HFFc6 (cell line): ENCODE measurements around the gene CLEC3A. TPM values are rescaled to one million over a fixed set of nuclear protein-coding genes. Genes with fewer than 3 reads are reported as not detected.

ENCODE experiments used
- DNase-seq: peaks from one replicate; pipeline ENCODE4 v3.0.0-alpha.2; 2018
- H3K27ac Mint-ChIP-seq: 2 replicates; pipeline ENCODE4 v1.8.0; 2020; ENCODE audit warnings: mild to moderate bottlenecking, mixed read lengths
- H3K27me3 Mint-ChIP-seq: 2 replicates; pipeline ENCODE4 v1.8.0; 2021; ENCODE audit warnings: mild to moderate bottlenecking, moderate library complexity, mixed read lengths; ENCODE audit not compliant: insufficient read depth
- H3K36me3 Mint-ChIP-seq: 2 replicates; pipeline ENCODE4 v1.8.0; 2021; ENCODE audit warnings: low read depth, mixed read lengths
- H3K4me1 Mint-ChIP-seq: 2 replicates; pipeline ENCODE4 v1.8.0; 2020; ENCODE audit warnings: low read depth, mixed read lengths
- H3K4me3 Mint-ChIP-seq: 2 replicates; pipeline ENCODE4 v1.8.0; 2020; ENCODE audit warnings: mild to moderate bottlenecking, moderate library complexity, mixed read lengths
- H3K9me3 Mint-ChIP-seq: 2 replicates; pipeline ENCODE4 v1.8.0; 2020; ENCODE audit warnings: mild to moderate bottlenecking, mixed read lengths
- CTCF ChIP-seq: fragments of 200-600 bp; sonication (generic); IDR thresholded peaks from 2 replicates; pipeline ENCODE4 v1.5.0; 2021; ENCODE audit warnings: antibody characterized with exemption, mild to moderate bottlenecking
- total RNA-seq, 6 experiments: library from RNA; stranded (reverse); fragmentation: NEBNext Ultra II Directional; extraction: Animal tissue kit (Norgen Biotek cat#: 25700); gene quantifications; 2 replicates in 1 of 6; 3 replicates in 5 of 6; pipeline ENCODE4 v1.2.3, GENCODE V29; 2021

CLEC3A gene
- total RNA-seq, 6 experiments from 2014 or later, result not detected

GRCh38 chr16:77995843-77996455 lies 26.4 kb upstream of the CLEC3A start:
- Mint-ChIP-seq H3K4me3 (no peak overlapping the region), H3K4me1 (no peaks in the 10 kb centered on the region)

DNA sequence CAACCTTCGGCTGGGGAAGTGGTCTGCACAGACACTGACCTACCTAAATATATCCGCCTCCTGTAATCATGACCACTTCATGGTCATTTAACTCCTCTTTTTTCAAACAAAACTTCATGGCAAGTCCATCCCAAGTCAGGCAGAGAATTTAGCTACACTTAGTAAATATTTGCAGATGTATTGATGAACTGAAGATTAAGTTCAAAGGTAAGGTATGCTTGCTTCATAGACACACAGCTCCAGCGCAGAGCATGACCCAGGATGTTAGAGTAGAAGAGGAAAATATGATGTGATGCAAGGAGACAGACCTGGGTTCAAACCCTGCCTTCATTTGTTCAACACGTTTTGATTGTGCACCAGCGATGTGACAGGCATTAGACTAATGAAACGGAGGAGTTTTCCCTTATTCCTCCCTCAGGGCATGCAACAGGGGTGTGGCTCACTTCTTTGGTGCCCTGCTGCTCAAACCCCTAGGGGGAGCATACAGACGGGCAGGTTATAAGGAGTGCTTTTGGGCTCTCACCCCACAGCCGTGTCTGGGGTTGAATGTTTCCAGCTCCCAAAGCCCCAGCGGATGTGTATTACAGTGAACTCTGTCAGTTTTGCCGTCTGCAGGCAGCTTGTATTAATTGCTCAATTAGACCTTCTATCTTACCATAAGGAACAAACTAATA lies 23.9 kb upstream of the CLEC3A start:
- H3K36me3 Mint-ChIP-seq, result no peaks in the 10 kb centered on the region
- no peaks in the 10 kb centered on the region for H3K27me3 Mint-ChIP-seq
- no peaks in the 10 kb centered on the region for H3K4me1 Mint-ChIP-seq
- no peak overlapping the region for H3K27ac Mint-ChIP-seq
- DNase-seq, result no peak
- peaks cover 30% of the 10 kb centered on the region for H3K9me3 Mint-ChIP-seq
- H3K4me3 Mint-ChIP-seq, result no peak overlapping the region
- TF ChIP-seq CTCF, result no peak

More at GRCh38 chr16:77995843-77996455, 26.4 kb upstream of the CLEC3A start:
- no peak overlapping the region for H3K27ac Mint-ChIP-seq
- no peaks in the 10 kb centered on the region for H3K27me3 Mint-ChIP-seq
- DNase-seq, result no peak
- H3K9me3 Mint-ChIP-seq, result peaks cover 40% of the 10 kb centered on the region
- H3K36me3 Mint-ChIP-seq, result no peaks in the 10 kb centered on the region
- no peak for TF ChIP-seq CTCF

DNA sequence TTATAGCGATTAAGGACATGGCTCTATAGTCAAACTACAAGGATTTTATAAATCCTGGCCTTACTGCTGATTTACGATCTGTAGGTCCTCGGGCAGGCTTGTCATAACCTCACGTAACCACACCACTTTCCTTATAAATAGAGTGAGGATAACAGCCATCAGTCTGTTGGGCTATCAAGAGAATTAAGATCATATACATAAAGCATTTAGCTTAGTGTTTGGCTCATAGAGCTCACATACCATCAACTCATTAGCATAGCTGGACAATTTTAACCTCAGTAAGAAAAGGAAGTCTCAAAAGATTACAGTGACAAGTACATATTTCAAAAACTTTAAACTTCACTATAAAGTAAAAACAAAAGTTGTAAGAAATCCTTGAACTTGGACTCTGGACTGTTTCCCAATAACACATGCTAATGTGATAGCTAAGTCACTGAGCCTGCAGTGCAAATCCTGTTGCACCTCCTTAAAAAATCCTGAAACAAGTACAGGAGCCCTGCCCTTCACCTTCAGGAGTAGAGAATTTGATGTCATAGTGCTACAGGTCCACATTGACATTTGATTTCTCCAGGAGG lies 20.8 kb upstream of the CLEC3A start:
- Mint-ChIP-seq H3K9me3 (peaks cover 12% of the 10 kb centered on the region), H3K4me3 (no peak overlapping the region), H3K36me3 (no peaks in the 10 kb centered on the region), H3K4me1 (no peaks in the 10 kb centered on the region), H3K27ac (no peak overlapping the region), H3K27me3 (no peaks in the 10 kb centered on the region; the same call in 1 of the 2 replicates)
- no peak for TF ChIP-seq CTCF
- DNase-seq, result no peak

DNA sequence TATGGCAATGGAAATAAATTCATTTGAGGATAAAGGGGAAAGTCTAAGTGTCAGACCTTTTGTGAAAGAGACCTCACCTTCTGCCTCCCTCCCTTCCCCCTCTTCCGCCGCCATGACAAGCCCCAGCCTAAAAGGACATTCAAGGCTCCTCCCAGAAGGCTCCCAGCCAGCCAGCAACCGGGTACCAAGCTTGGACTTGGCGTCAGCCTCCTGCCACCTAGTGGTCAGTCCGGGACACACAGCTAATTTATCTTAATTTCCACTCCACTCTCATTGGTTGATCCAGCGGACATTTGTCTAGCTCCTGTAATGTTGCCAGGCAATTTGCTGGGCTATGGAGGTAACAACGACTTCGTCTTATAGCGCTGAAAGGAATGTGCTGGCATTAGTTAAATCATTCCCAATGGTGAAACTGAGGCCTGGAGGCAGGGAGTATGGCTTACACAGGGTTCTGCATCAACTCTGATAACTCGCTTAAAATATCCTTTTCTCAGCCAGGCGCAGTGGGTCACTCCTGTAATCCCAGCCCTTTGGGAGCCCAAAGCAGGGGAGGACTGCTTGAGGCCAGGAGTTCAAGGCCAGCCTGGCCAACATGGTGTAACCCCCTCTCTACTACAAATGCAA lies 19.3 kb upstream of the CLEC3A start:
- Mint-ChIP-seq H3K4me3 (no peak overlapping the region), H3K9me3 (peaks cover 14% of the 10 kb centered on the region), H3K36me3 (no peaks in the 10 kb centered on the region), H3K27ac (no peak overlapping the region), H3K4me1 (no peaks in the 10 kb centered on the region), H3K27me3 (no peaks in the 10 kb centered on the region; the same call in 1 of the 2 replicates)
- DNase-seq, result peak; percentile 67
- TF ChIP-seq CTCF, result peak; percentile 88

- H3K36me3 Mint-ChIP-seq, result no peaks in the 10 kb centered on the region
- no peak overlapping the region for H3K4me3 Mint-ChIP-seq
- DNase-seq, result no peak
- H3K4me1 Mint-ChIP-seq, result no peaks in the 10 kb centered on the region
- H3K27ac Mint-ChIP-seq, result no peak overlapping the region
- no peak for TF ChIP-seq CTCF
- H3K9me3 Mint-ChIP-seq, result peaks cover 14% of the 10 kb centered on the region; the same call in 1 of the 2 replicates
- H3K27me3 Mint-ChIP-seq, result no peaks in the 10 kb centered on the region; the same call in 1 of the 2 replicates
These were observed 17.8 kb upstream of the CLEC3A start for GRCh38 chr16:78004517-78004916.
